DMS53 treated with DMSO at 0.1 percent for 48 hours (cell line): Measurements from ENCODE around the gene EPHA8.
A peak's percentile ranks its signal among the peaks of the same experiment; 100 is the strongest.

ENCODE experiments used
- DNase-seq: peaks from one replicate; lab custom pipeline; 2025; ENCODE audit not compliant: unreplicated experiment; lab: John Stamatoyannopoulos, UW

EPHA8 gene

GRCh38 chr1:22613572-22613918, 50.3 kb downstream of the EPHA8 start:
- DNase-seq = no peak

GRCh38 chr1:22613951-22614350, 50.7 kb downstream of the EPHA8 start:
- DNase-seq = no peak

- no peak for DNase-seq
These were observed 52.6 kb downstream of the EPHA8 start for GRCh38 chr1:22615886-22616285.

GRCh38 chr1:22616571-22616970, 53.3 kb downstream of the EPHA8 start:
- DNase-seq = no peak

- DNase-seq = no peak
These were observed 54.8 kb downstream of the EPHA8 start for GRCh38 chr1:22618056-22618455.

- no peak for DNase-seq
These were observed 56.0 kb downstream of the EPHA8 start for GRCh38 chr1:22619252-22619651.

GRCh38 chr1:22619798-22620197, 56.5 kb downstream of the EPHA8 start:
- DNase-seq = no peak

- no peak for DNase-seq
These were observed 58.5 kb downstream of the EPHA8 start for GRCh38 chr1:22621761-22622160.

- no peak for DNase-seq
These were observed 62.1 kb downstream of the EPHA8 start for GRCh38 chr1:22625262-22625925.

GRCh38 chr1:22626237-22627157, 63.2 kb downstream of the EPHA8 start:
- DNase-seq = no peak

- peak; percentile 44 for DNase-seq
These were observed 64.0 kb downstream of the EPHA8 start for GRCh38 chr1:22627331-22627730.

- DNase-seq = no peak
These were observed 65.6 kb downstream of the EPHA8 start for GRCh38 chr1:22628698-22629444.

- no peak for DNase-seq
These were observed 66.6 kb downstream of the EPHA8 start for GRCh38 chr1:22629886-22630285.

- no peak for DNase-seq
These were observed 70.6 kb downstream of the EPHA8 start for GRCh38 chr1:22633697-22634463.

- no peak for DNase-seq
These were observed 72.1 kb downstream of the EPHA8 start for GRCh38 chr1:22635436-22635835.

GRCh38 chr1:22636353-22636752, 73.1 kb downstream of the EPHA8 start, which contains the start of gene C1QA:
Gene C1QA, plus strand, starts transcription at chr1:22636628. Its CDS starts 989 bp downstream, at chr1:22637617.
- no peak for DNase-seq

GRCh38 chr1:22636927-22637326, 73.6 kb downstream of the EPHA8 start:
- no peak for DNase-seq

GRCh38 chr1:22637907-22638445, 74.7 kb downstream of the EPHA8 start:
- DNase-seq = no peak

- DNase-seq = no peak
These were observed 75.4 kb downstream of the EPHA8 start for GRCh38 chr1:22638476-22639234.

GRCh38 chr1:22639286-22639685, 76.0 kb downstream of the EPHA8 start:
- no peak for DNase-seq
